H1 (cell line): Measurements from ENCODE around the gene CAMTA1. TPM values are rescaled to one million over a fixed set of nuclear protein-coding genes. Genes with fewer than 3 reads are reported as not detected.

Experiments
- CTCF ChIA-PET: fragments of 300-600 bp; sonication (Branson Sonifier 250); formaldehyde crosslinking; loops from one replicate; lab custom pipeline; 2021; ENCODE audit not compliant: partially characterized antibody; lab: Charles Lee
- POLR2A ChIA-PET: fragments of 300-600 bp; sonication (Branson Sonifier 250); formaldehyde crosslinking; loops from one replicate; lab custom pipeline; 2021; ENCODE audit warnings: inconsistent platforms; ENCODE audit not compliant: partially characterized antibody; lab: Charles Lee
- DNase-seq, 2 experiments: peaks; one replicate each; pipeline versions ENCODE4 v3.0.0 to v3.0.0-alpha.2; 2010 to 2022; ENCODE audit warnings: low spot score in 2 of 2, low read depth in 1 of 2, mixed read lengths in 1 of 2
- FAIRE-seq: peaks from 2 replicates; lab custom pipeline; 2011; peaks lifted over from hg19 to GRCh38; lab: Jason Lieb, UNC
- H2AFZ ChIP-seq: 2 replicates; pipeline ENCODE4 v1.8.1; 2012; ENCODE audit warnings: low read length, inconsistent platforms
- H2AK5ac ChIP-seq: 2 replicates; pipeline ENCODE4 v1.6.1; 2013; ENCODE audit warnings: low read depth, low read length
- H2BK120ac ChIP-seq: replicated peaks from 2 replicates; pipeline ENCODE3; 2013; ENCODE audit warnings: low read depth, low read length, inconsistent platforms
- H2BK12ac ChIP-seq: 2 replicates; pipeline ENCODE4 v1.6.1; 2013; ENCODE audit warnings: low read depth, low read length
- H2BK15ac ChIP-seq: 2 replicates; pipeline ENCODE4 v1.6.1; 2013; ENCODE audit warnings: low read length
- H2BK20ac ChIP-seq: 2 replicates; pipeline ENCODE4 v1.6.1; 2013; ENCODE audit warnings: low read length
- H2BK5ac ChIP-seq: 2 replicates; pipeline ENCODE4 v1.6.1; 2013; ENCODE audit warnings: low read depth, low read length
- H3K14ac ChIP-seq: 2 replicates; pipeline ENCODE4 v1.6.1; 2013; ENCODE audit warnings: inconsistent platforms; ENCODE audit not compliant: insufficient read length
- H3K18ac ChIP-seq: 2 replicates; pipeline ENCODE4 v1.6.1; 2013; ENCODE audit warnings: low read length; ENCODE audit errors: extremely low read depth
- H3K23ac ChIP-seq: 2 replicates; pipeline ENCODE4 v1.6.1; 2013; ENCODE audit warnings: inconsistent platforms; ENCODE audit not compliant: insufficient read length
- H3K23me2 ChIP-seq: 2 replicates; pipeline ENCODE4 v1.6.1; 2013; ENCODE audit warnings: low read depth, low read length
- H3K27ac ChIP-seq: 2 replicates; pipeline ENCODE4 v1.6.1; 2011; ENCODE audit warnings: low read depth, low read length, inconsistent platforms
- H3K27me3 ChIP-seq, 4 experiments: replicated peaks in 1 of 4; 1 replicate in 1 of 4; 2 replicates in 3 of 4; pipeline versions ENCODE4 v1.6.1 to v1.8.1; 2011 to 2013; ENCODE audit warnings: low read length in 3 of 4, mild to moderate bottlenecking in 3 of 4, inconsistent platforms in 2 of 4, mixed read lengths in 2 of 4, moderate library complexity in 1 of 4; ENCODE audit not compliant: control insufficient read depth in 3 of 4, insufficient read depth in 3 of 4; ENCODE audit errors: extremely low read depth in 1 of 4
- H3K36me3 ChIP-seq, 4 experiments: 2 replicates each; pipeline versions ENCODE4 v1.6.1 to v1.8.1; 2011 to 2013; ENCODE audit warnings: mild to moderate bottlenecking in 4 of 4, low read length in 3 of 4, moderate library complexity in 2 of 4, control low read depth in 1 of 4, inconsistent platforms in 1 of 4; ENCODE audit not compliant: insufficient read depth in 4 of 4, control insufficient read depth in 2 of 4
- H3K4ac ChIP-seq: replicated peaks from 2 replicates; pipeline ENCODE3; 2013; ENCODE audit warnings: low read length, low read depth, mixed read lengths, inconsistent platforms; ENCODE audit not compliant: insufficient read length
- H3K4me1 ChIP-seq, 4 experiments: replicated peaks in 1 of 4; 1 replicate in 1 of 4; 2 replicates in 3 of 4; pipeline versions ENCODE4 v1.6.1 to v1.8.1; 2011 to 2013; ENCODE audit warnings: low read length in 3 of 4, inconsistent platforms in 2 of 4, mixed read lengths in 1 of 4; ENCODE audit not compliant: insufficient read depth in 4 of 4, control insufficient read depth in 3 of 4
- H3K4me2 ChIP-seq, 2 experiments: 2 replicates each; pipeline versions ENCODE4 v1.6.1 to v1.8.1; 2011 to 2013; ENCODE audit warnings: low read depth in 2 of 2, low read length in 2 of 2, control low read depth in 1 of 2, inconsistent platforms in 1 of 2, mild to moderate bottlenecking in 1 of 2; ENCODE audit not compliant: insufficient read depth in 1 of 2
- H3K4me3 ChIP-seq, 4 experiments: fragments of 200-600, 300-600 bp in 1 of 4; sonication (generic), shearing (Covaris generic), sonication (Bioruptor Twin) in 1 of 4; 2 replicates each; pipeline versions ENCODE4 v1.5.1 to v1.8.1; 2011 to 2016; ENCODE audit warnings: low read length in 4 of 4, low read depth in 3 of 4, control low read depth in 2 of 4, inconsistent platforms in 2 of 4, mild to moderate bottlenecking in 2 of 4, mixed read lengths in 1 of 4, moderate library complexity in 1 of 4; ENCODE audit not compliant: insufficient read depth in 2 of 4; ENCODE audit errors: extremely low read depth in 1 of 4
- H3K56ac ChIP-seq: replicated peaks from 2 replicates; pipeline ENCODE3; 2013; ENCODE audit warnings: low read depth, mild to moderate bottlenecking, mixed read lengths, low read length, inconsistent platforms; ENCODE audit not compliant: insufficient read length
- H3K79me1 ChIP-seq: 2 replicates; pipeline ENCODE4 v1.6.1; 2013; ENCODE audit warnings: low read depth, low read length, control low read depth
- H3K79me2 ChIP-seq, 2 experiments: 2 replicates each; pipeline versions ENCODE4 v1.6.1 to v1.8.1; 2012 to 2013; ENCODE audit warnings: low read length in 2 of 2, mild to moderate bottlenecking in 2 of 2, inconsistent platforms in 1 of 2; ENCODE audit not compliant: insufficient read depth in 2 of 2, control insufficient read depth in 1 of 2
- H3K9ac ChIP-seq, 4 experiments: replicated peaks in 1 of 4; 1 replicate in 1 of 4; 2 replicates in 3 of 4; pipeline versions ENCODE4 v1.6.1 to v1.8.1; 2011 to 2013; ENCODE audit warnings: low read depth in 3 of 4, low read length in 3 of 4, control low read depth in 2 of 4, mild to moderate bottlenecking in 2 of 4, moderate library complexity in 2 of 4, inconsistent platforms in 1 of 4; ENCODE audit errors: extremely low read depth in 1 of 4
- H3K9me3 ChIP-seq, 2 experiments: 2 replicates each; pipeline versions ENCODE4 v1.6.1 to v1.8.1; 2012 to 2013; ENCODE audit warnings: mild to moderate bottlenecking in 2 of 2, moderate library complexity in 2 of 2, control low read depth in 1 of 2, inconsistent platforms in 1 of 2, low read depth in 1 of 2, low read length in 1 of 2, mixed read lengths in 1 of 2; ENCODE audit not compliant: insufficient read depth in 2 of 2
- H4K20me1 ChIP-seq, 2 experiments: replicated peaks in 1 of 2; 2 replicates each; pipeline versions ENCODE3 to v1.8.1; 2011 to 2013; ENCODE audit warnings: inconsistent platforms in 2 of 2, low read length in 2 of 2, mild to moderate bottlenecking in 1 of 2; ENCODE audit not compliant: insufficient read depth in 2 of 2, control insufficient read depth in 1 of 2
- H4K5ac ChIP-seq: 2 replicates; pipeline ENCODE4 v1.6.1; 2013; ENCODE audit warnings: low read length, low read depth, mixed read lengths, inconsistent platforms; ENCODE audit not compliant: insufficient read length
- H4K8ac ChIP-seq: 2 replicates; pipeline ENCODE4 v1.8.0; 2013; ENCODE audit warnings: mild to moderate bottlenecking, moderate library complexity, low read length, inconsistent platforms; ENCODE audit not compliant: insufficient read depth; ENCODE audit errors: extremely low read depth
- H4K91ac ChIP-seq: replicated peaks from 2 replicates; pipeline ENCODE3; 2013; ENCODE audit warnings: low read length, mixed read lengths, inconsistent platforms; ENCODE audit not compliant: insufficient read length
- JUND ChIP-seq: IDR thresholded peaks from 2 replicates; pipeline ENCODE4 v1.6.1; 2011; ENCODE audit warnings: mild to moderate bottlenecking, improper control_type of control experiment, low read length
- KDM1A ChIP-seq: fragments of 200-600, 300-600 bp; sonication (generic); IDR thresholded peaks from 2 replicates; pipeline ENCODE4 v1.7.1; 2016; ENCODE audit warnings: mild to moderate bottlenecking, low read length, borderline replicate concordance
- MAFK ChIP-seq: IDR thresholded peaks from 2 replicates; pipeline ENCODE4 v1.6.1; 2012; ENCODE audit warnings: low read depth, mild to moderate bottlenecking, improper control_type of control experiment, low read length
- NANOG ChIP-seq: IDR thresholded peaks from 2 replicates; pipeline ENCODE4 v1.6.1; 2011; ENCODE audit warnings: low read length, low read depth, mild to moderate bottlenecking, inconsistent platforms; ENCODE audit not compliant: insufficient read depth, poor library complexity, severe bottlenecking
- RAD21 ChIP-seq, 2 experiments: IDR thresholded peaks in 1 of 2; conservative IDR thresholded peaks in 1 of 2; 2 replicates each; pipeline ENCODE4 v1.6.1; 2011; ENCODE audit warnings: low read depth in 2 of 2, low read length in 2 of 2, improper control_type of control experiment in 1 of 2, inconsistent platforms in 1 of 2, mild to moderate bottlenecking in 1 of 2, moderate library complexity in 1 of 2
- SRF ChIP-seq: IDR thresholded peaks from 2 replicates; pipeline ENCODE4 v1.6.1; 2011; ENCODE audit warnings: mild to moderate bottlenecking, low read depth, low read length, moderate library complexity
- WGBS, 2 experiments: shearing (Covaris generic) in 1 of 2; methylation state at CpG; one replicate each; pipeline versions ENCODE4 v1.1.6 to v1.1.7; 2013 to 2015; ENCODE audit warnings: low lambda C conversion rate in 2 of 2, mixed read lengths in 2 of 2, inconsistent platforms in 1 of 2, low coverage in 1 of 2, missing lambda C conversion rate in 1 of 2; ENCODE audit not compliant: insufficient replicate concordance in 2 of 2, insufficient coverage in 1 of 2, insufficient read length in 1 of 2; ENCODE audit errors: extremely low coverage in 1 of 2, missing lambda C conversion rate in 1 of 2; 5-methylcytosine and 5-hydroxymethylcytosine counted together
- polyA plus RNA-seq, 7 experiments: library from polyadenylated mRNA; depleted of rRNA in 3 of 7; stranded (reverse) in 5 of 7; unstranded in 2 of 7; fragments of >200 nt in 5 of 7; fragments of 200-250 nt in 2 of 7; gene quantifications; 1 replicate in 5 of 7; 2 replicates in 1 of 7; 4 replicates in 1 of 7; pipeline versions ENCODE4 v1.2.1 to v1.2.3, GENCODE V29; 2011 to 2013; ENCODE audit warnings: missing spikeins in 2 of 7, mixed read lengths in 2 of 7
- total RNA-seq: library from RNA; stranded (reverse); fragmentation: NEBNext Ultra II Directional; extraction: Animal tissue kit (Norgen Biotek cat#: 25700); gene quantifications from 2 replicates; pipeline ENCODE4 v1.2.1, GENCODE V29; 2021

Gene CAMTA1
- total and polyA plus RNA-seq, 2 of the 8 experiments (the other 6 are each of a cell fraction or from before 2014, with no cell fraction given), result 65.0 to 119 TPM

DNA sequence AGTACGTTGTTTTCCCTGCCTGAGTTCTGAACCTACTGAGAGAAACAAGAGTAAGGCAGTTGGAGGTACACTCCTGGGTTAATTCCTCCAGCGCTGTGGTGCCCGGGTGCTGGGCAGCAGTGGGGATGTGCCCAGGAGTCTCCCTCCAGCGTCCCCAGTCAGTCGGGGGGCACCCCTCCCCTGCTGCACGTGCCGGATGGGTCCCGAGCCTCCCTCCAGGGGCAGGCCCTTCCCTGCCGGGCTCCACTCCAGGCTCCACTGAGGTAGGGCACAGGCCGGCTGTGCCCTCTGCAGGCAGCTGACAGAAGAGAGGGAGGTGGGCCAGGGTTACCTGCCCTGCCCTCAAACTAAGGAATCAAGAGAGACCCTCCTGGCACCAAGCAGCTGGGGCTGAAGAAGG, 747.8 kb downstream of the CAMTA1 start:
- H4K5ac ChIP-seq, result no peak overlapping the region
- H3K23me2 ChIP-seq, result no peaks in the 10 kb centered on the region
- no peak overlapping the region for H2AFZ ChIP-seq
- FAIRE-seq, result no peak
- H3K4me1 ChIP-seq, result peaks cover 9 to 37% (median 26%) of the 10 kb centered on the region in 4 experiments
- H3K56ac ChIP-seq, result no peak overlapping the region
- H3K9ac ChIP-seq, result no peak overlapping the region
- no peak overlapping the region for H2BK5ac ChIP-seq
- no peak overlapping the region for H3K4me3 ChIP-seq
- H3K79me1 ChIP-seq, result no peaks in the 10 kb centered on the region
- H4K91ac ChIP-seq, result no peak overlapping the region
- H2BK120ac ChIP-seq, result no peak overlapping the region
- no peak overlapping the region for H3K23ac ChIP-seq
- H2BK20ac ChIP-seq, result no peak overlapping the region
- H3K4ac ChIP-seq, result no peak overlapping the region
- WGBS, 2 experiments, result 95% methylated on average over 9 of the region's 10 CpGs; no CpG with 5 or more reads in 1 of the 2 experiments
- H2BK12ac ChIP-seq, result peak overlapping the region; percentile 80; the same call in 1 of the 2 replicates
- TF ChIP-seq KDM1A, result no peak
- TF ChIP-seq RAD21 (IDR thresholded peaks at IDR 0.05 in 1 of 2, conservative IDR thresholded peaks at IDR 0.05 in 1 of 2; ENCODE audit: low read depth in 2 of 2, low read length in 2 of 2), result peak; percentile 4 to 13; a peak in 1 of 4 replicates
- TF ChIP-seq MAFK, result no peak
- TF ChIP-seq NANOG, result no peak
- no peak for TF ChIP-seq JUND
- TF ChIP-seq SRF, result no peak
- ChIA-PET CTCF (interaction anchor here (1.2 kb wide), 1 partner anchor 11 kb away, joined by 3 read pairs; no protein-coding TSS in a partner anchor), POLR2A (no interaction called here)
- H3K36me3 ChIP-seq, result no peaks in the 10 kb centered on the region
- H4K8ac ChIP-seq, result no peak overlapping the region
- no peak for DNase-seq
- H2AK5ac ChIP-seq, result peak overlapping the region; percentile 53; the same call in 1 of the 2 replicates
- H3K14ac ChIP-seq, result no peak overlapping the region
- no peak overlapping the region for H3K18ac ChIP-seq
- no peaks in the 10 kb centered on the region for H3K9me3 ChIP-seq
- no peaks in the 10 kb centered on the region for H4K20me1 ChIP-seq
- H2BK15ac ChIP-seq, result no peak overlapping the region
- no peak overlapping the region for H3K4me2 ChIP-seq
- H3K27ac ChIP-seq, result no peak overlapping the region
- peaks cover 0 to 4% (median 2%) of the 10 kb centered on the region in 4 experiments; a peak in 3 of 7 replicates for H3K27me3 ChIP-seq
- H3K79me2 ChIP-seq, result no peaks in the 10 kb centered on the region
